AG04449 (cell line): ENCODE data around the gene PRPF40B.

Experiments used
- CTCF ChIA-PET: fragments of 350-600 bp; formaldehyde crosslinking; extraction: SDS; loops from one replicate; lab custom pipeline; 2021; ENCODE audit warnings: antibody characterized with exemption; lab: Yijun Ruan, JAX
- POLR2A ChIA-PET: fragments of 400-600, 350-600 bp; formaldehyde crosslinking; extraction: SDS; loops from one replicate; lab custom pipeline; 2020; ENCODE audit warnings: antibody characterized with exemption, inconsistent platforms; lab: Yijun Ruan, JAX
- DNase-seq: peaks from one replicate; pipeline ENCODE4 v3.0.0-alpha.2; 2010; ENCODE audit warnings: low read depth, low spot score
- H3K4me3 ChIP-seq: 2 replicates; pipeline ENCODE4 v1.5.1; 2011; ENCODE audit warnings: low read depth, mild to moderate bottlenecking, control low read depth, low read length
- CTCF ChIP-seq: IDR thresholded peaks from one replicate; pipeline ENCODE4 v1.5.1; 2011; ENCODE audit warnings: mild to moderate bottlenecking, moderate library complexity, low read length, control low read depth, inconsistent platforms; ENCODE audit not compliant: insufficient read depth; ENCODE audit errors: missing control alignments

Gene PRPF40B

GRCh38 chr12:49675137-49675536 lies 51.8 kb downstream of the PRPF40B start:
- no peak for TF ChIP-seq CTCF
- no peak overlapping the region for H3K4me3 ChIP-seq
- no peak for DNase-seq
- ChIA-PET POLR2A (interaction anchor here (0.5 to 3.0 kb wide), 2 partner anchors 25 to 66 kb away, joined by 3 to 12 read pairs; partner anchors contain the start of gene TMBIM6), CTCF (interaction anchor here (0.8 to 6.1 kb wide), 10 partner anchors 8 to 164 kb away, joined by 3 to 60 read pairs (median 3); partner anchors contain the start of genes FMNL3 and TMBIM6)

- POLR2A ChIA-PET: no interaction called here
Observed at GRCh38 chr12:49678711-49679110, 55.4 kb downstream of the PRPF40B start.

GRCh38 chr12:49680075-49680474 lies 56.7 kb downstream of the PRPF40B start:
- H3K4me3 ChIP-seq: no peak overlapping the region
- ChIA-PET POLR2A (no interaction called here), CTCF (interaction anchor here (0.9 to 3.5 kb wide), 5 partner anchors 8 to 41 kb away, joined by 3 to 13 read pairs (median 5); no protein-coding TSS in a partner anchor)
- DNase-seq: no peak
- TF ChIP-seq CTCF: no peak

More at GRCh38 chr12:49678711-49679110, 55.4 kb downstream of the PRPF40B start:
- CTCF ChIA-PET: interaction anchor here (0.9 to 3.5 kb wide), 5 partner anchors 10 to 35 kb away, joined by 4 to 13 read pairs (median 4); no protein-coding TSS in a partner anchor
- no peak for TF ChIP-seq CTCF
- no peak for DNase-seq
- H3K4me3 ChIP-seq: no peak overlapping the region

- CTCF ChIA-PET: interaction anchor here (1.0 to 2.9 kb wide), 8 partner anchors 8 to 58 kb away, joined by 3 to 9 read pairs (median 4); partner anchors contain the start of genes FMNL3 and TMBIM6
- no peak for TF ChIP-seq CTCF
- POLR2A ChIA-PET: interaction anchor here (0.8 to 1.5 kb wide), 3 partner anchors 10 to 21 kb away, joined by 4 to 7 read pairs (median 5); no protein-coding TSS in a partner anchor
- no peak overlapping the region for H3K4me3 ChIP-seq
- DNase-seq: no peak
Observed at GRCh38 chr12:49683599-49684309, 60.4 kb downstream of the PRPF40B start.

GRCh38 chr12:49684310-49684854 lies 61.0 kb downstream of the PRPF40B start:
- TF ChIP-seq CTCF: no peak
- no peak for DNase-seq
- POLR2A ChIA-PET: interaction anchor here (1.5 kb wide), 1 partner anchor 14 kb away, joined by 4 read pairs; no protein-coding TSS in a partner anchor
- H3K4me3 ChIP-seq: no peak overlapping the region
- CTCF ChIA-PET: interaction anchor here (1.0 to 2.9 kb wide), 5 partner anchors 9 to 57 kb away, joined by 3 to 9 read pairs (median 4); partner anchors contain the start of gene TMBIM6

- H3K4me3 ChIP-seq: no peak overlapping the region
- TF ChIP-seq CTCF: no peak
- CTCF ChIA-PET: interaction anchor here (1.0 to 2.6 kb wide), 3 partner anchors 9 to 15 kb away, joined by 4 to 9 read pairs (median 7); no protein-coding TSS in a partner anchor
- DNase-seq: no peak
- POLR2A ChIA-PET: no interaction called here
Observed at GRCh38 chr12:49687941-49688340, 64.6 kb downstream of the PRPF40B start.
